Astrocyte of the cerebellum (primary cell): ENCODE data around the gene RECK.

Source experiments
- DNase-seq: peaks from one replicate; pipeline ENCODE4 v3.0.0-alpha.2; 2011; ENCODE audit warnings: low read depth
- H3K4me3 ChIP-seq: 2 replicates; pipeline ENCODE4 v1.5.1; 2011; ENCODE audit warnings: mild to moderate bottlenecking, low read depth, low read length, moderate library complexity
- in situ Hi-C: cut with HindIII; loops from 2 replicates; pipeline ENCODE4 v1.10.0; 2017; ENCODE audit warnings: low sequenced_read_pairs
- TF ChIP-seq, protein P1 (sequence below): IDR thresholded peaks from 2 replicates; pipeline ENCODE4 v1.5.1; 2012; ENCODE audit warnings: low read length, low read depth, moderate library complexity, mild to moderate bottlenecking; ENCODE audit errors: missing control alignments

RECK gene

DNA sequence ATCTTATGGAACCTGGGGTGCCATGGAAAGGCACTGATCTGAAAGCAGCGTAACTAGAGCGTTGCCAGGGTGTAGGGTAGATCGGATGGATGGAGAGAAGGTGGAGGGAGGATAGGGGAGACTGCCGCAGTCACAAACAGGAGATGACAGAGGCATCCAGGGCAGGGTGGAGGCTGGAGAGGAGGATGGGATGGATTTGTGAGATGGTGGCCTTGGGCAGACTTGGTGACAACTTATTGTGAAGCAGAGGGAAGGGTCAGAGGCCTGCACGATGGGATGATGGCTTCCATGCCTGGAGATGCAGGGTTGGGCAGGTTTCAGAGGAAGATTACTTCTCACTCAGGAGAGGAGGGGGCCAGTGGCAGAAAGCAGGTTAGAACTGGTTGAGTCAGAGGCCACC, 102.2 kb downstream of the RECK start:
- DNase-seq, result no peak
- H3K4me3 ChIP-seq, result no peak overlapping the region
- in situ Hi-C loops, result no loop called here
- TF ChIP-seq, protein P1, sequence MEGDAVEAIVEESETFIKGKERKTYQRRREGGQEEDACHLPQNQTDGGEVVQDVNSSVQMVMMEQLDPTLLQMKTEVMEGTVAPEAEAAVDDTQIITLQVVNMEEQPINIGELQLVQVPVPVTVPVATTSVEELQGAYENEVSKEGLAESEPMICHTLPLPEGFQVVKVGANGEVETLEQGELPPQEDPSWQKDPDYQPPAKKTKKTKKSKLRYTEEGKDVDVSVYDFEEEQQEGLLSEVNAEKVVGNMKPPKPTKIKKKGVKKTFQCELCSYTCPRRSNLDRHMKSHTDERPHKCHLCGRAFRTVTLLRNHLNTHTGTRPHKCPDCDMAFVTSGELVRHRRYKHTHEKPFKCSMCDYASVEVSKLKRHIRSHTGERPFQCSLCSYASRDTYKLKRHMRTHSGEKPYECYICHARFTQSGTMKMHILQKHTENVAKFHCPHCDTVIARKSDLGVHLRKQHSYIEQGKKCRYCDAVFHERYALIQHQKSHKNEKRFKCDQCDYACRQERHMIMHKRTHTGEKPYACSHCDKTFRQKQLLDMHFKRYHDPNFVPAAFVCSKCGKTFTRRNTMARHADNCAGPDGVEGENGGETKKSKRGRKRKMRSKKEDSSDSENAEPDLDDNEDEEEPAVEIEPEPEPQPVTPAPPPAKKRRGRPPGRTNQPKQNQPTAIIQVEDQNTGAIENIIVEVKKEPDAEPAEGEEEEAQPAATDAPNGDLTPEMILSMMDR, result no peak

DNA sequence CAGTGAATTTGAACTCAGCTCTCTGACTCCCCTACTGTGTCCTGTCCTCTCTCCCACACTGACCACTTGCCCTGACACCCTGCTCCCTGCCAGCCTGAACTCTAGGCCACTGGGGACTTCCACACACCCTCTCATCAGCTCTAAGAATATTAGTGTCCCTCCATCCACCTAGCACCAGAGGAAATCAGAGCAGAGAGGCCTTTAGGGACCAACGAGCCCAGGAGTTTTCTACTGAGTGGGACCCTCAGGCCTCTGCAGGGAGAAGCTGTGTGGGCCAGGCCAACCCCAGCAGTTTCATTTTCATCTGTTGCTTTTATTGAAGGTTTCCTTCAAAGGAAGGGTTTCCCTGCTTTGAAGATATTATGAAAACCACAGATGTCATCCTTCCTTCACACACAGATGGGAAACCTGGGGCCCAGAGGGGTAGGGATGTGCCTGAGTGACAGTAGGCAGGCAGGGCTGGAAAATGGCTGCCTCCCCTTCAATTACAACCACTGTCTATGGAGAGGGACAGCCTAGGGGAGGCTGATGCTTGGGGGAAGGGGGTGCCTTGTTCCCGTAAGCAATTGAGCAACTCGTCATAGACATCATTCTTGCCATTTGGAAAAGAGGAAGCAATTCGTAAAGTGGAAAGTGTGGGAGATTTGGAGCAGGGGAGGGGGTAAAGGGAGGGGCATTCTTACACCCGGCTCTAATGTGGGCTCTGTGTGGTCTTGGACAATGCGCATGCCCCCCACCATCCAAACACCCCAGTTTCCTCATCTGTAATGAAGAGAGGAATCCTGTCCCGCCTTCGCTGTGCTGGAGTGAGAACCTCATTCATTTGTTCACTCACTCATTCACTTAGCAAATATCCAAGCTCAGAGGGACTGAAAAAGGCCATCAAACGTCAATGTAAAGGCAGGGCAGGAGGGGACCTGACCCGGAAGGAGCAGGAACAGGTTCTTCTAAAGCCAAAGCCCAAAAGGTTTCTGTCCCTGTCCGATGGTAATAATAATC, 103.7 kb downstream of the RECK start:
- TF ChIP-seq, protein P1, result no peak
- DNase-seq, result no peak
- in situ Hi-C loops, result no loop called here
- no peak overlapping the region for H3K4me3 ChIP-seq

DNA sequence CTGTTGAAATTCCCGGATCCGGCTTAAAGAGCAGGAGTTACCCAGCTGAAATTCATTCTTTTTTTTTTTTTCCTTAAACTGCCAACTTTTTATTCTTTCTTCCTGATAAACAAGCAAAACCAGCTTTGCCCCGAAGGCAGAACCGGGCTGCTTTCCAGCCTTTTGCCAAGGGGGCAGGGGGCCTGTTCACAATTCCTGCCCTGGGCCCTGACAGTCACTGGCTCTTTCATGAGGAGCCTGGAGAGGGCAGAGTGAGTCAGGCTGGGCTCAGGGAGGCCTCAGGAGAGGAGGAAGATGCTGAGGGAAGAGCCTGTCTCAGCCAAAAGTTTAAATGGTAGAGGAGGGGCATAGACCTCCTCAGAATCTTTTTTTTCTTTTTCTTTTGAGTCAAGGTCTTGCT, 104.6 kb downstream of the RECK start:
- no peak for DNase-seq
- in situ Hi-C loops, result no loop called here
- TF ChIP-seq, protein P1, result peak; percentile 48
- no peak overlapping the region for H3K4me3 ChIP-seq

DNA sequence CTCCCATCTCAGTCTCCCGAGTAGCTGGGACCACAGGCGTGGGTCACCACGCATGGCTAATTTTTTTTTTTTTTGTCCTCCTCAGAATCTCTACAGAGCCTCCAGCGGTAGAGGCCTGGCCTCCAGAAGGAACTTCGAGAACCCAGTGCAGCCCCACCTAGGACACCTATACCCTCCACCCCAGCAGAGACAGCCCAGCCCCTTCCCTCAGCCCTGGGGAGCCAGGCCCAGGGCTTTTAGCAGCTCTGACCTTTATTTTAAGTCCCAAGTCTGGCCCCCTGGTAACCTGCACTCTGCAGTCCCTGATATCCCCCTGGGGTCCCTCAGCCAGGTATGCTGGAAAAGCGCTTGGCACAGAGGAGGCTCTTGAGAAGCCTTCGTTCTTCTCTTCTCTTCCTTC, 105.0 kb downstream of the RECK start:
- H3K4me3 ChIP-seq, result no peak overlapping the region
- TF ChIP-seq, protein P1, result no peak
- no peak for DNase-seq
- in situ Hi-C loops, result no loop called here

DNA sequence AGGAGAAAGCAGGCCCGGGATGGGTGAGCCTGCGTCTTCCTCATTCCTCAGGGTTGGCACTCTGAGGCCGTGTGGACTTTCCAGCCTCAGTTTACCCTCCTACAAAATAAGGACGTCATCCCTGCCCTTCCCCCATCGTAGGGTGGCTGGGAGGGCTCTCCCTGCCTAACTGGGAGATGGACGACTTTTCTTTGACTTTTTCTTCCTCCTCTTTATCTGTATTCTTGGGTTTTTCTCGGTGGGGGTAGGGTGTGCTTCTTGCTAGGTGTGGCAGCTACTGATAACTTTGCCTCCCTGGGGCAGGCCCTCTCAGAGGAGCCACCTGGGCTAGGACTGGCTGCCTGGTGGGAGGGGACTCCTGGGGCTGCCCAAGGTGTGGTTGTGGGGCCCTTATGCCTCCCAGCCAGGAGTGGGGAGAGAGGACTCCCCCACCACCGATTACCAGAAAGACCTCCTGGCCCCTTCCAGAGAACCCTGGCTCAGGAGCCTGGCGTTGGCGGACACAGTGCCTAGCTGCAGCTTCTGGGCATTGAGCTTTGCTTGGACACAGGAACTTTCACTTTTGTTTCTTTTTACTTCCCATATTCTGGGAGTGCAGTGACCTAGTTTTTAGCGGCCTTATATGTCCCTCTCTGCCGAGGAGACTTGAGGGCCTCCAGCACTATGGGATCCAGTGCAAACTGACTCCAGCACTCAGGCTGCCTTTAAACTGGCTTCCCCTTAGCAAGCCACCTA, 106.0 kb downstream of the RECK start:
- H3K4me3 ChIP-seq, result no peak overlapping the region
- in situ Hi-C loops, result no loop called here
- TF ChIP-seq, protein P1, result no peak
- DNase-seq, result no peak

DNA sequence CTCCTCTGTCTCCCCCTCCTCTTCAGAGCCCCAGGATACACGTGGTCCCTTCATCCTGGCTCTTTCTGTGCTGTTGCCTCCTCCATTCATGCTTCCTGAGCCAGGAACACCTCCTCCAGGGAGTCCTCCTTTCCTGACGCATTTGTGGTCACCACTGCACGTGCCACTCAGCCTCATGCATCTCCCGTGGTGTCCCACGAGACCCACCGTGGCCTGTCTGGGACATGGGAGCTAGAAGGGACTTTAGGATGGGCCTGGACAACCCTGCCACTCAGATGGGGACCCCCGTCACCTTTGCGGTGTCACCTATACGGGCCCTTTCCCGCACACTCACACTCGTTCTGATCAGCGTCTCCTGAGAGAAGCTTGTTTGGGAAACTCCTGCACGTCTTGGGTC, 106.5 kb downstream of the RECK start:
- TF ChIP-seq, protein P1, result no peak
- no peak overlapping the region for H3K4me3 ChIP-seq
- in situ Hi-C loops, result no loop called here
- DNase-seq, result no peak
